Common myeloid progenitor, CD34-positive (primary cell): ENCODE measurements around the gene MYO1H. TPM values are rescaled to one million over a fixed set of nuclear protein-coding genes. Genes with fewer than 3 reads are reported as not detected.

Experiments
- CTCF ChIA-PET: fragments of 350-600 bp; sonication (Branson Sonifier 250); formaldehyde crosslinking; loops from one replicate; lab custom pipeline; 2021; ENCODE audit warnings: antibody characterized with exemption; lab: Charles Lee
- POLR2A ChIA-PET: fragments of 350-600 bp; sonication (Branson Sonifier 250); formaldehyde crosslinking; loops from one replicate; lab custom pipeline; 2021; ENCODE audit warnings: antibody characterized with exemption; lab: Charles Lee
- DNase-seq, 3 donors: peaks; one replicate each; pipeline versions ENCODE4 v3.0.0 to v3.0.0-alpha.2; 2013
- H3K27ac ChIP-seq, 2 experiments: 1 replicate in 1 of 2; 2 replicates in 1 of 2; pipeline ENCODE4 v1.7.0; 2013; ENCODE audit warnings: inconsistent platforms in 2 of 2, low read length in 2 of 2, mild to moderate bottlenecking in 2 of 2, low read depth in 1 of 2, moderate library complexity in 1 of 2; ENCODE audit not compliant: severe bottlenecking in 2 of 2, insufficient read depth in 1 of 2, poor library complexity in 1 of 2
- H3K27me3 ChIP-seq, 5 experiments: replicated peaks in 2 of 5; 1 replicate in 3 of 5; 2 replicates in 2 of 5; pipeline versions ENCODE4 v1.6.1 to v1.7.0; 2013; ENCODE audit warnings: low read length in 4 of 5, mild to moderate bottlenecking in 2 of 5, moderate library complexity in 2 of 5, inconsistent platforms in 1 of 5; ENCODE audit not compliant: insufficient read depth in 5 of 5, control insufficient read depth in 4 of 5
- H3K36me3 ChIP-seq, 4 experiments: 1 replicate in 2 of 4; 2 replicates in 2 of 4; pipeline versions ENCODE4 v1.6.1 to v1.7.0; 2013; ENCODE audit warnings: low read length in 3 of 4, control low read depth in 1 of 4, mild to moderate bottlenecking in 1 of 4; ENCODE audit not compliant: control insufficient read depth in 4 of 4, insufficient read depth in 4 of 4
- H3K4me1 ChIP-seq, 4 experiments: 1 replicate in 3 of 4; 2 replicates in 1 of 4; pipeline versions ENCODE4 v1.6.1 to v1.7.1; 2013; ENCODE audit warnings: low read length in 3 of 4, mild to moderate bottlenecking in 3 of 4, control low read depth in 1 of 4, inconsistent platforms in 1 of 4, moderate library complexity in 1 of 4; ENCODE audit not compliant: control insufficient read depth in 4 of 4, insufficient read depth in 4 of 4; ENCODE audit errors: control extremely low read depth in 1 of 4
- H3K4me3 ChIP-seq, 7 experiments: 1 replicate in 4 of 7; 2 replicates in 3 of 7; pipeline versions ENCODE4 v1.5.1 to v1.7.0; 2013; ENCODE audit warnings: mild to moderate bottlenecking in 7 of 7, low read length in 6 of 7, moderate library complexity in 6 of 7, inconsistent platforms in 2 of 7, low read depth in 2 of 7, control low read depth in 1 of 7; ENCODE audit not compliant: insufficient read depth in 4 of 7, control insufficient read depth in 1 of 7; ENCODE audit errors: extremely low read depth in 1 of 7
- H3K9me3 ChIP-seq, 5 experiments: 1 replicate in 4 of 5; 2 replicates in 1 of 5; pipeline versions ENCODE4 v1.6.1 to v1.7.1; 2013; ENCODE audit warnings: low read length in 4 of 5, mild to moderate bottlenecking in 2 of 5, inconsistent platforms in 1 of 5, low read depth in 1 of 5, moderate library complexity in 1 of 5; ENCODE audit not compliant: control insufficient read depth in 4 of 5, insufficient read depth in 2 of 5; ENCODE audit errors: control extremely low read depth in 1 of 5
- WGBS: methylation state at CpG from one replicate; pipeline ENCODE4 v1.1.5; 2013; ENCODE audit not compliant: insufficient coverage; 5-methylcytosine and 5-hydroxymethylcytosine counted together
- polyA plus RNA-seq: library from polyadenylated mRNA; unstranded; fragments of 120-200 nt; gene quantifications from one replicate; pipeline ENCODE4 v1.2.1, GENCODE V29; 2013

MYO1H gene, protein sequence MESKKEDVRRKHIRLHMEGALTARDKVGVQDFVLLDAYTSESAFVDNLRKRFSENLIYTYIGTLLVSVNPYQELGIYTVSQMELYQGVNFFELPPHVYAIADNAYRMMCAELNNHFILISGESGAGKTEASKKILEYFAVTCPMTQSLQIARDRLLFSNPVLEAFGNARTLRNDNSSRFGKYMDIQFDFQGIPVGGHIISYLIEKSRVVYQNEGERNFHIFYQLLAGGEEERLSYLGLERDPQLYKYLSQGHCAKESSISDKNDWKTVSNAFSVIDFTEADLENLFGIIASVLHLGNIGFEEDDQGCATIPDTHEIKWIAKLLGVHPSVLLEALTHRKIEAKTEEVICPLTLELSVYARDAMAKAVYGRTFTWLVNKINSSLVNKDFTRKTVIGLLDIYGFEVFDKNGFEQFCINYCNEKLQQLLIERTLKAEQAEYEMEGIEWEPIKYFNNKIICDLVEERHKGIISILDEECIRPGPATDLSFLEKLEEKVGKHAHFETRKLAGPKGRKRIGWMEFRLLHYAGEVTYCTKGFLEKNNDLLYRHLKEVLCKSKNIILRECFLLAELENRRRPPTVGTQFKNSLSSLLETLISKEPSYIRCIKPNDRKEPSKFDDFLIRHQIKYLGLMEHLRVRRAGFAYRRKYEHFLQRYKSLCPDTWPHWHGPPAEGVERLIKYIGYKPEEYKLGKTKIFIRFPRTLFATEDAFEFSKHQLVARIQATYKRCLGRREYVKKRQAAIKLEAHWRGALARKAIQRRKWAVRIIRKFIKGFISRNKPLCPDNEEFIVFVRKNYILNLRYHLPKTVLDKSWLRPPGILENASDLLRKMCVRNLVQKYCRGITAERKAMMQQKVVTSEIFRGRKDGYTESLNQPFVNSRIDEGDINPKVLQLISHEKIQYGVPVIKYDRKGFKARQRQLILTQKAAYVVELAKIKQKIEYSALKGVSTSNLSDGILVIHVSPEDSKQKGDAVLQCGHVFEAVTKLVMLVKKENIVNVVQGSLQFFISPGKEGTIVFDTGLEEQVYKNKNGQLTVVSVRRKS
- polyA plus RNA-seq, result 0.01 TPM

DNA sequence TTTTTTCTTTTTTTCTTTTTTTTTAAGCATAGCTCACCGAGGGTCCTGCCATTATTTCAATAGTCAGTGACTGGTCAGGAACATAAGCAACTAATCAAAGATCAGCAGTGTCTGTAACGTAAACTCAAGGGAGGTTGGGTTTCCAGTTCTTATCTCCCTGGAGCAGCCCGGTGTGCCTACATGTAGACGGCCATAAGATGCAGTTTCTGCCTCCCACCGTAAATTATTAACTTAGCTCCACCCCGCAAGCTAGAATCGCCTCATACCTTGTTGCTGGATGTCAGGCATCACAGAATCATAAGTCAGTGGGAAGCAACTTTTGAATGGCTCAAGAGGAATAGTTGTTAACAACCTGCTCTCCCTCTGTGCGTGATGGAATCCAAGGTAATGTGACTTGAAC is at the start of gene MYO1H:
MYO1H (plus strand) TSS at position 312 of the 400 bp plus-strand sequence; CDS start at position 373, 61 bp downstream.
- no peak within 1 kb of the TSS for H3K4me3 ChIP-seq
- no peaks in the 10 kb centered on the region for H3K9me3 ChIP-seq
- peak in 2 of 3 donors; percentile 3 to 31 for DNase-seq
- no peaks in the 10 kb centered on the region for H3K4me1 ChIP-seq
- WGBS, result 97% methylated on average over 6 of the region's 8 CpGs
- ChIA-PET CTCF (no interaction called here), POLR2A (no interaction called here)
- no peaks in the 10 kb centered on the region for H3K27me3 ChIP-seq
- H3K27ac ChIP-seq, result no peak within 1 kb of the TSS
- H3K36me3 ChIP-seq, result no peaks in the 10 kb centered on the region

DNA sequence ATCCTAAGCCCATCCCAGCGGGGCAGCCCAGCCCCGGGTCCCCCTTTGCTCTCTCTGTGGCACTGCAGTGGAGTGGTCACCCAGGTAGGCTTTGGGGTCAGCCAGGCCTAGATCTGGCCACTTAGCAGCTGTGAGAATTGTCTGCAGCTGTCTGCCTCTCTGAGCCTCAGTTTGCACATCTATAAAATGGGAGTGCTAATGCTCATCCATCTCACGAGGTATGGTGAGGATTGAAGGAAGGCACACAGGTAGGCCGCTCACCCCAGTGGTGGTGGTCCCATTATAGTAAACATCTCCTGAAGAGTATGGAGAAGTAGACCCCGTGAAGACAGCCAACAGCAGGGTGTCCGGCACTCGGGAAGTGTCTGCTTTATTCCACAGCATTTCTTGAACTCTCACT is 47.9 kb upstream of the MYO1H start:
- Histone ChIP-seq H3K27me3 (peaks cover 0 to 13% (median 12%) of the 10 kb centered on the region in 5 experiments), H3K9me3 (no peaks in the 10 kb centered on the region), H3K4me1 (no peaks in the 10 kb centered on the region), H3K36me3 (no peaks in the 10 kb centered on the region), H3K4me3 (no peak overlapping the region), H3K27ac (no peak overlapping the region)
- ChIA-PET CTCF (no interaction called here), POLR2A (no interaction called here)
- DNase-seq, result no peak
- WGBS, result 93% methylated on average over 7 of the region's 7 CpGs

DNA sequence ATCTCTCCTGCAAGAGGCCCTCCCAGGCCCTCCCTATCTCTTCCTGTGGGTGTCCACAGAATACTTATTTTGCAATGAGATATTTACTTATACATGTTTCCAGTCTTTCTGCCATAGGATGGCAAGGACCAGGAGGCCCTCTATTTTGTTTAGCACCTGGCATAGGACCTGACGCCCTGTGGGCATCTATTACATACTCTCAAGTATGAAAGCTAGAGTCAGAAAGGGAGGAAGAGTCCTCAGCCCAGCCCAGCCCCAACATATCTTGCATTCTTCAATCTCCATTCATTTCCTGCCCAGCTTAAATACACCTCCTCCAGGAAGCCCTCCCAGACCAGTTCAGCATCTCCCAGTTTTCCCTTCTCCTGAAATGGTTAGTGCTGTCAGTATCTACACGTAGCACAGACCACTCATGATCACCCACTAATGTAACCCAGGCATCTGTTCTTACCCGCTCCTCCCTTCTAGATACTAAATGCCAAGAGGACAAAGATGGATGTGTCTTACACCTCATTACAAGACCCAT is 46.0 kb upstream of the MYO1H start:
- peaks cover 0 to 25% (median 14%) of the 10 kb centered on the region in 5 experiments for H3K27me3 ChIP-seq
- no peak for DNase-seq

DNA sequence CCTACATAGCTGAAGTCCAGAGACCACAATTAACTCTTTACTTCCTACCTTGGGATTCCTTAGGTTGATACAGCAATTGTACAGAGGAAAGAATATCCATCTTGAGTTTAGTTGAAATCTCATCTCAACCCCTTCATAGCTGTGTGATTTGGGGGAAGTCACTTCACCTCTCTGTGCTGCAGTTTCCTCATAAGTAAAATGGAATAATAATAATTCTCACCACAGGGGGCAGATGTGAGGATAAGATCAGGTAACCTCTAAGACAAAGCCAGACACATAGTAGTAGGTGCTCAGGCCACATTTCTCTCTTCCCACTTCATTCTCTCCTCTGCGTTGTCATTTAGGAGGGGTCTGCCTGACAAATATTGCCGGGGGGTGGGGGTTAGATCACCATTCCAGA is 45.3 kb upstream of the MYO1H start:
- peaks cover 0 to 32% (median 18%) of the 10 kb centered on the region in 5 experiments for H3K27me3 ChIP-seq
- H3K36me3 ChIP-seq, result no peaks in the 10 kb centered on the region
- H3K27ac ChIP-seq, result no peak overlapping the region
- H3K4me1 ChIP-seq, result peaks cover 0 to 6% (median 1%) of the 10 kb centered on the region in 4 experiments
- H3K4me3 ChIP-seq, result no peak overlapping the region
- ChIA-PET POLR2A (no interaction called here), CTCF (interaction anchor here (1.3 kb wide), 1 partner anchor 11 kb away, joined by 3 read pairs; no protein-coding TSS in a partner anchor)
- no CpG with 5 or more reads among the region's 2 CpGs for WGBS
- H3K9me3 ChIP-seq, result no peaks in the 10 kb centered on the region
- peak in 2 of 3 donors; percentile 26 to 28 for DNase-seq

More for the DNA sequence above, 46.0 kb upstream of the MYO1H start:
- CTCF ChIA-PET, result no interaction called here
- H3K27ac ChIP-seq, result no peak overlapping the region
- no peaks in the 10 kb centered on the region for H3K4me1 ChIP-seq
- WGBS, result 89% methylated on average over 3 of the region's 3 CpGs
- H3K36me3 ChIP-seq, result no peaks in the 10 kb centered on the region
- POLR2A ChIA-PET, result no interaction called here
- no peak overlapping the region for H3K4me3 ChIP-seq
- H3K9me3 ChIP-seq, result no peaks in the 10 kb centered on the region

DNA sequence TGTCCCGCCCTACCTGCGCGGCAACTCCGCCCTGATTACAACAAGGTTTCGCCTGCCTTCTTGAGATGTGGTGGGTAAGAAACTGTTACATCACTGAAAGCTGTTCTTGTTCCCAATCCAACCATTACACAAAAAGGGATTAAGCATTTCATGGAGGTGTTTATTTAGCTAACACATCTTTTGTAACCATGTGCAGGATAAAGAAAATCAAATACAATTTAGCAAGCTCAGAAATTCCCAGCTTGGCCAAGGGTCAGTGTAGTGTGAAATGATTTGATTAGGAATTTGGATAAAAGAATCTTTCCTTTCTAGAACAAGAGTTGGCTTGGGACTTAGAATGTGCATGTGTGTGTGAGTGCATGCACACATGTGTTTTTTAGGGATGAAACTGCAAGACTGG is 44.9 kb upstream of the MYO1H start:
- no peak for DNase-seq
- Histone ChIP-seq H3K36me3 (no peaks in the 10 kb centered on the region), H3K4me1 (peaks cover 0 to 6% (median 1%) of the 10 kb centered on the region in 4 experiments), H3K27me3 (peaks cover 2 to 36% (median 21%) of the 10 kb centered on the region in 5 experiments), H3K27ac (no peak overlapping the region), H3K4me3 (no peak overlapping the region), H3K9me3 (no peaks in the 10 kb centered on the region)
- CTCF ChIA-PET, result interaction anchor here (1.3 kb wide), 1 partner anchor 11 kb away, joined by 3 read pairs; no protein-coding TSS in a partner anchor
- POLR2A ChIA-PET, result no interaction called here
- WGBS, result no CpG with 5 or more reads among the region's 5 CpGs

DNA sequence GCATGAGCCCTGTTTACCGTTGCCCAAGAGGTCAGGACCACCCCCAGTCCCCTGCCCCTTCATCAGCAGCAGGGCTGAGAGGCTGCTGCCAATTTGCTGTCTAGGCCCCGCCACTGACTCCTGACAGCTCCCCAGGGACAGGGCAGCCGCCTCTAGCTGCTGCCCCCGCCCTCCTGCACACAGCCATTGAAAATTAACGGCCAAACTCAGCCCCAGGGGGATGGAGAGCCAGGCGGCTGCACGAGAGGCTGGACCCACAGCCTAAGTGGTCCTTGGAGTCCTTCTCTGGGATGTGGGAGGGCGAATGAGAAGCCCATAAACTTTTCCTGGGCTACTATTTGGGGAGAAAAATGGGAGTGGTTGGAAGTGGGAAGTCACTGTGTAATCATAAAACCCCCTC is 43.2 kb upstream of the MYO1H start:
- Histone ChIP-seq H3K36me3 (no peaks in the 10 kb centered on the region), H3K4me3 (no peak overlapping the region), H3K27ac (no peak overlapping the region), H3K4me1 (peaks cover 0 to 14% (median 7%) of the 10 kb centered on the region in 4 experiments), H3K27me3 (peaks cover 10 to 53% (median 26%) of the 10 kb centered on the region in 5 experiments), H3K9me3 (no peaks in the 10 kb centered on the region)
- no peak for DNase-seq
- POLR2A ChIA-PET, result no interaction called here
- CTCF ChIA-PET, result interaction anchor here (1.1 kb wide), 1 partner anchor 85 kb away, joined by 4 read pairs; no protein-coding TSS in a partner anchor
- 84% methylated on average over 7 of the region's 8 CpGs for WGBS
